T-cell (primary cell): ENCODE measurements around the gene ALKBH3. TPM values are rescaled to one million over a fixed set of nuclear protein-coding genes. Genes with fewer than 3 reads are reported as not detected.

Experiments
- ATAC-seq, 4 experiments: fragments of 200-7000 bp in 3 of 4; fragments of 150-1000 bp in 1 of 4; cut with Tn5 transposase; replicated peaks in 1 of 4; 1 replicate in 3 of 4; 2 replicates in 1 of 4; pipeline ENCODE4 v1.10.0; 2021; ENCODE audit warnings: moderate library complexity in 3 of 4, mild to moderate bottlenecking in 2 of 4, moderate number of reproducible peaks in 1 of 4
- CTCF ChIA-PET, 2 donors: fragments of 300-600 bp; sonication (Branson Sonifier 250); formaldehyde crosslinking; loops; one replicate each; lab custom pipeline; 2022; ENCODE audit warnings: antibody characterized with exemption in 2 of 2; lab: Charles Lee
- POLR2A ChIA-PET, 2 donors: fragments of 300-600 bp; sonication (Branson Sonifier 250); formaldehyde crosslinking; loops; one replicate each; lab custom pipeline; 2022; ENCODE audit warnings: antibody characterized with exemption in 2 of 2; lab: Charles Lee
- DNase-seq, 35 experiments: peaks; one replicate each; pipeline versions ENCODE4 v3.0.0 to v3.0.0-alpha.2; 2013 to 2023
- H3K27ac ChIP-seq: one replicate; pipeline ENCODE4 v1.5.1; 2013; ENCODE audit warnings: low read length
- H3K27me3 ChIP-seq, 2 experiments: replicated peaks in 1 of 2; 1 replicate in 1 of 2; 2 replicates in 1 of 2; pipeline versions ENCODE4 v1.6.1 to v1.7.0; 2013; ENCODE audit warnings: low read length in 1 of 2, mixed read lengths in 1 of 2; ENCODE audit not compliant: control insufficient read depth in 2 of 2, insufficient read depth in 2 of 2; ENCODE audit errors: extremely low read depth in 1 of 2
- H3K36me3 ChIP-seq, 2 donors: 1 replicate in 1 of 2; 2 replicates in 1 of 2; pipeline versions ENCODE4 v1.6.1 to v1.7.0; 2013; ENCODE audit warnings: low read length in 1 of 2; ENCODE audit not compliant: control insufficient read depth in 2 of 2, insufficient read depth in 1 of 2; ENCODE audit errors: extremely low read depth in 1 of 2
- H3K4me1 ChIP-seq, 2 experiments: 1 replicate in 1 of 2; 2 replicates in 1 of 2; pipeline versions ENCODE4 v1.6.1 to v1.7.0; 2013; ENCODE audit warnings: low read length in 2 of 2, mixed read lengths in 1 of 2; ENCODE audit not compliant: insufficient read depth in 2 of 2, control insufficient read depth in 1 of 2; ENCODE audit errors: extremely low read depth in 1 of 2
- H3K4me3 ChIP-seq, 2 donors: 1 replicate in 1 of 2; 2 replicates in 1 of 2; pipeline versions ENCODE4 v1.5.1 to v1.7.0; 2013; ENCODE audit warnings: mild to moderate bottlenecking in 2 of 2, low read length in 1 of 2, moderate library complexity in 1 of 2; ENCODE audit not compliant: control insufficient read depth in 1 of 2; ENCODE audit errors: extremely low read depth in 1 of 2
- H3K9me3 ChIP-seq: 2 replicates; pipeline ENCODE4 v1.7.0; 2013
- H3K27ac Mint-ChIP-seq, 2 donors: one replicate each; pipeline ENCODE4 v1.8.0; 2020 to 2021; ENCODE audit warnings: mild to moderate bottlenecking in 2 of 2, mixed read lengths in 2 of 2
- H3K27me3 Mint-ChIP-seq, 2 donors: one replicate each; pipeline ENCODE4 v1.8.0; 2021 to 2022; ENCODE audit warnings: mixed read lengths in 2 of 2
- H3K36me3 Mint-ChIP-seq: one replicate; pipeline ENCODE4 v1.8.0; 2021; ENCODE audit warnings: mixed read lengths
- H3K4me1 Mint-ChIP-seq, 3 donors: one replicate each; pipeline ENCODE4 v1.8.0; 2020 to 2022; ENCODE audit warnings: mixed read lengths in 3 of 3, mild to moderate bottlenecking in 1 of 3
- H3K4me3 Mint-ChIP-seq, 3 donors: one replicate each; pipeline ENCODE4 v1.8.0; 2020 to 2022; ENCODE audit warnings: mild to moderate bottlenecking in 3 of 3, mixed read lengths in 3 of 3, moderate library complexity in 3 of 3
- H3K9me3 Mint-ChIP-seq, 3 donors: one replicate each; pipeline ENCODE4 v1.8.0; 2020 to 2022; ENCODE audit warnings: mixed read lengths in 3 of 3
- WGBS: methylation state at CpG from one replicate; pipeline ENCODE4 v1.1.5; 2013; ENCODE audit warnings: missing lambda C conversion rate; ENCODE audit not compliant: insufficient coverage; 5-methylcytosine and 5-hydroxymethylcytosine counted together
- total RNA-seq, 35 experiments: library from RNA in 6 of 35; stranded (reverse) in 6 of 35; fragments of 120-200 nt in 1 of 35; gene quantifications; one replicate each; pipeline versions ENCODE4 v1.2.1 to v1.2.4 and lab custom pipeline; 2013 to 2026

The ALKBH3 gene
- total RNA-seq, 5 donors from 2014 or later (not counting 1 experiment from before 2014, with no cell fraction given), result 21.6 to 36.9 (median 34.1) TPM

DNA sequence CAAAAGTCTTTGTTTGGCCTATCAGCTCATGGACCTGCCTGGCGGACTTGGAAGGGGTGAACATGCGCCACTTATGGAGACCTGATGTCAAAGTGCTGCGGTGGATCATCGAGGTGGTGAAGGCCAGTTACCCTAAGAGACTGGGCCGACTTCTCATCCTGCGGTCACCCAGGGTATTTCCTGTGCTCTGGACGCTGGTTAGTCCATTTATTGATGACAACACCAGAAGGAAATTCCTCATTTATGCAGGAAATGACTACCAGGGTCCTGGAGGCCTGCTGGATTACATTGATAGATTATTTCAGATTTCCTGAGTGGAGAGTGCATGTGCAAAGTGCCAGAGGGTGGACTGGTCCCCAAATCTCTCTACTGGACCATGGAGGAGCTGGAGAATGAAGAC is 17.9 kb downstream of the ALKBH3 start:
- no peaks in the 10 kb centered on the region for H3K9me3 ChIP-seq
- DNase-seq (no peak), ATAC-seq (no peak)
- H3K27ac ChIP-seq, result no peak overlapping the region
- no peaks in the 10 kb centered on the region for H3K27me3 Mint-ChIP-seq
- WGBS, result 91% methylated on average over 7 of the region's 7 CpGs
- no peaks in the 10 kb centered on the region for H3K9me3 Mint-ChIP-seq
- CTCF ChIA-PET, result no interaction called here
- no peak overlapping the region for H3K4me3 Mint-ChIP-seq
- no peak overlapping the region for H3K4me3 ChIP-seq
- peaks cover 75% of the 10 kb centered on the region for H3K36me3 Mint-ChIP-seq
- H3K36me3 ChIP-seq, result peaks cover 12 to 80% of the 10 kb centered on the region in 2 donors
- no peaks in the 10 kb centered on the region for H3K4me1 ChIP-seq
- POLR2A ChIA-PET, result no interaction called here
- H3K4me1 Mint-ChIP-seq, result peaks cover 0 to 3% (median 0%) of the 10 kb centered on the region in 3 donors
- no peak overlapping the region for H3K27ac Mint-ChIP-seq
- H3K27me3 ChIP-seq, result no peaks in the 10 kb centered on the region

DNA sequence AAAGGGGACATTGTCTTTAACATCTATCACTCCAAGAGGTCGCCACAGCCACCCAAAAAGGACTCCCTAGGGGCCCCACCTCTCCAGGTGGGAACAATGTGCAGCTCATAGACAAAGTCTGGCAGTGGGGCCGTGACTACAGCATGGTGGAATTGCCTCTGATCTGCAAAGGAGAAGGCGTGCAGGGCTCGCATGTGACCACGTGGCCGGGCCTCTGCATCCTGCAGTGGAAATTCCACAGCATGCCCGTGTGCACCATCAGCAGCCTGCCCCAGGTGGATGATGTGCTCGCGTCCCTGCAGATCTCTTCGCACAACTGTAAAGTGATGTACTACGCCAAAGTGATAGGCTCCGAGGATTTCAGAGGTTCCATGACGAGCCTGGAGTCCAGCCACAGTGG is 18.5 kb downstream of the ALKBH3 start:
- Mint-ChIP-seq H3K27me3 (no peaks in the 10 kb centered on the region), H3K9me3 (no peaks in the 10 kb centered on the region), H3K4me1 (peaks cover 0 to 3% (median 0%) of the 10 kb centered on the region in 3 donors), H3K27ac (no peak overlapping the region), H3K4me3 (no peak overlapping the region), H3K36me3 (peaks cover 77% of the 10 kb centered on the region)
- WGBS, result 83% methylated on average over 12 of the region's 13 CpGs
- Histone ChIP-seq H3K4me3 (no peak overlapping the region), H3K27ac (no peak overlapping the region), H3K9me3 (no peaks in the 10 kb centered on the region), H3K36me3 (peaks cover 12 to 83% of the 10 kb centered on the region in 2 donors), H3K4me1 (no peaks in the 10 kb centered on the region), H3K27me3 (no peaks in the 10 kb centered on the region)
- ATAC-seq (no peak), DNase-seq (no peak)
- ChIA-PET POLR2A (no interaction called here), CTCF (no interaction called here)

DNA sequence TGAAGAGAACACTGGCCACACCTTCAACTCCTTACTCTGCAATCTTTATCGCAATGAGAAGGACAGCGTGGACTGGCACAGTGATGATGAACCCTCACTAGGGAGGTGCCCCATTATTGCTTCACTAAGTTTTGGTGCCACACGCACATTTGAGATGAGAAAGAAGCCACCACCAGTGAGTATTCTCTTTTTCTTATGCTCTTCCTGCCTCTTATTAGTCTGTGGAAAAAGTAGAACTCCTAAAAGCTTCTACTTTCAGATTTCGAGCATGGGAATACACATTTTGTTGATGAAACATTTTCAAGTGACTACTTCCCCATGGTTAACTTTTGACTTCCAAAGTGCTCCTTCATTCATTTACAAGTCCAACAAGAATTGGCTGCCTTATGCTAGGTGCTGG is 20.9 kb downstream of the ALKBH3 start:
- POLR2A ChIA-PET, result no interaction called here
- peaks cover 0 to 12% (median 7%) of the 10 kb centered on the region in 3 donors for H3K4me1 Mint-ChIP-seq
- peaks cover 74% of the 10 kb centered on the region for H3K36me3 Mint-ChIP-seq
- Histone ChIP-seq H3K27me3 (no peaks in the 10 kb centered on the region), H3K4me1 (no peaks in the 10 kb centered on the region), H3K9me3 (no peaks in the 10 kb centered on the region), H3K36me3 (peaks cover 8 to 76% of the 10 kb centered on the region in 2 donors), H3K27ac (no peak overlapping the region), H3K4me3 (no peak overlapping the region)
- 100% methylated on average over 1 of the region's 4 CpGs for WGBS
- H3K4me3 Mint-ChIP-seq, result no peak overlapping the region
- no peaks in the 10 kb centered on the region for H3K9me3 Mint-ChIP-seq
- no peak for DNase-seq
- CTCF ChIA-PET, result no interaction called here
- no peaks in the 10 kb centered on the region for H3K27me3 Mint-ChIP-seq
- no peak for ATAC-seq
- no peak overlapping the region for H3K27ac Mint-ChIP-seq

DNA sequence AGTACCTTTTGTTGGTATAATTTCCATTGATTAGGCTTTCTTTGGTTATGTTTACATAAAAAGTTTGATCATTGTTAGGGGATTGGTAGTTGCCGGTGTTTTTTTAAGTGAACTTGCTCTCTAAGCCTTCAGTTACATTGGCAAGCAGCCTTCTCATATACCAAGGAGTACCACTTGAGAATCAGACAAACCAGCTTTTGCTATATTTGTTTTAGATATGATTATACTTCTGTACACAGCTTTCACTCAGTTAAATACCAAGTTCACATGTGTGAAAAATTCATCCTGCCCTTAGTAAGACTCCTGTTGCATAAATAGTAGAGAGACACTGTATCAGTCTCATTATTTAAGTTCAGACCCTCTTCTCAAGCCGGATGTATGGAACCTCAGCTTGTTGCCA is 22.4 kb downstream of the ALKBH3 start:
- no peaks in the 10 kb centered on the region for H3K9me3 ChIP-seq
- ATAC-seq (no peak), DNase-seq (no peak)
- H3K36me3 ChIP-seq, result peaks cover 6 to 70% of the 10 kb centered on the region in 2 donors
- WGBS, result no CpG with 5 or more reads among the region's 2 CpGs
- no peak overlapping the region for H3K4me3 Mint-ChIP-seq
- no peak overlapping the region for H3K4me3 ChIP-seq
- H3K27ac Mint-ChIP-seq, result no peak overlapping the region
- H3K36me3 Mint-ChIP-seq, result peaks cover 77% of the 10 kb centered on the region
- no peaks in the 10 kb centered on the region for H3K9me3 Mint-ChIP-seq
- H3K27me3 ChIP-seq, result no peaks in the 10 kb centered on the region
- ChIA-PET POLR2A (no interaction called here), CTCF (interaction anchor here in 1 of 2 donors (0.8 kb wide), 1 partner anchor 16 kb away, joined by 3 read pairs; no protein-coding TSS in a partner anchor)
- peaks cover 6 to 15% (median 13%) of the 10 kb centered on the region in 3 donors for H3K4me1 Mint-ChIP-seq
- H3K27ac ChIP-seq, result no peak overlapping the region
- no peaks in the 10 kb centered on the region for H3K27me3 Mint-ChIP-seq
- H3K4me1 ChIP-seq, result no peaks in the 10 kb centered on the region

DNA sequence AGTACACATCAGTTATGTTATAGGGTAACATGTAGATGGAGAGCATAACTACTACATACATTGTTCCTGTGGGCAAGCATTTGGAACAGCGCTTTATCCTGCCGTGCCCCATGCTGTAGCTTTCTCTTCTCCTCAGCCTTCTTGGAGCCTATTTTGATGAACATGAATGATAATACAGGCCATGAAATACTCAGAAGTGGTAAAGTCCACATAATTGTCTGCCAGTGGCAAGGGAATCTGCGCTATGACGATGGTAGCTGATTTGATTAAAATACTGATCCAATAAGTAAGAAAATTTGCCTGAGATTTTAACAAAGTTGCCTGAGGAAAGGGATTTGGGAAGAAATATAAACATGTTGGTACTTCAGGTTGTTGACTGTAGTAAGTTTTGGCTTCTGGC is 23.3 kb downstream of the ALKBH3 start:
- no peaks in the 10 kb centered on the region for H3K4me1 ChIP-seq
- Mint-ChIP-seq H3K4me3 (no peak overlapping the region), H3K9me3 (no peaks in the 10 kb centered on the region), H3K4me1 (peaks cover 7 to 21% (median 16%) of the 10 kb centered on the region in 3 donors), H3K27me3 (no peaks in the 10 kb centered on the region), H3K27ac (no peak overlapping the region), H3K36me3 (peaks cover 78% of the 10 kb centered on the region)
- ChIA-PET CTCF (interaction anchor here in 1 of 2 donors (0.8 kb wide), 1 partner anchor 15 kb away, joined by 3 read pairs; no protein-coding TSS in a partner anchor), POLR2A (no interaction called here)
- H3K36me3 ChIP-seq, result peaks cover 4 to 70% of the 10 kb centered on the region in 2 donors
- DNase-seq (no peak), ATAC-seq (no peak)
- 100% methylated on average over 2 of the region's 4 CpGs for whole genome bisulfite sequencing
- no peak overlapping the region for H3K4me3 ChIP-seq
- no peaks in the 10 kb centered on the region for H3K27me3 ChIP-seq
- no peak overlapping the region for H3K27ac ChIP-seq
- no peaks in the 10 kb centered on the region for H3K9me3 ChIP-seq

DNA sequence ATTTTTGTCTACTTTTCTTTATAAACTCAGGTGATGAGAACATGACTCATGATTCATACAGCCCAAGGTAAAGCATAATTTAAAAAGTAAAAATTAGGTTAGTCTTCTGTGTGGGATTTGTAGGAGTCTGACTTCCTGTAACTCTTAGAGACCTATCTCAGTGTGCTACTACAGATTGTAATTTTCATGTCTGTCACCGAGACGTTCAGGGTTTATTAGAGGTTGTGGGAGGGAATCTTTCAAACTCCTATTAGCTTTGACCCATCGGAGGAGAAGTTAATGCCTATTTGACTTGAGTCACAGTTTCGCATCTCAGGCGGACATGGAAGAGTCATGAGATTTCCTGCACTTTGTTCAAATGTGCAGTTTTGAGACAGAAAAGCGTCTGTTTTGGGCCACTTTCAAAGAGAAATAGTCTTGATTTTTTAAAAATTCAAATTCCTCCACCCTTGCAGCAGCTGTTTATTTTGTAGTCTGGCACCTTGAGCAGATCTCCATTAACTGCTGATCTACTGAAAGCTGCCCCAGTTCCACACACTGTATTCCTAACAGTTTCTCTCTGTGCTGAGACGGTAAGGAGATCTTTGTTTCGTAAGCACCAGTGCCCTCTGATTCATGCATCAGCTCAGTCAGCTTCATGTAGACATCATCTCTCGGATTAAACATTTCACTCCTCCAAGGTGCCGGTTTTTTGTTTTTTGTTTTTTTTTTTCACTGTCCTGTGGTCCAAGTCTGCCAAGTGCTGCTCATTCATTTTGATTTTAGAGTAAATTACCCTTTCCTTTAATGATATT is 24.3 kb downstream of the ALKBH3 start:
- POLR2A ChIA-PET, result interaction anchor here in 1 of 2 donors (0.7 kb wide), 1 partner anchor 221 kb away, joined by 3 read pairs; no protein-coding TSS in a partner anchor
- no peak overlapping the region for H3K27ac Mint-ChIP-seq
- H3K36me3 Mint-ChIP-seq, result peaks cover 81% of the 10 kb centered on the region

More for the DNA sequence above, 24.3 kb downstream of the ALKBH3 start:
- H3K4me1 ChIP-seq, result no peaks in the 10 kb centered on the region
- H3K9me3 ChIP-seq, result no peaks in the 10 kb centered on the region
- H3K4me3 ChIP-seq, result no peak overlapping the region
- Mint-ChIP-seq H3K27me3 (no peaks in the 10 kb centered on the region), H3K4me3 (no peak overlapping the region), H3K9me3 (no peaks in the 10 kb centered on the region), H3K4me1 (peaks cover 7 to 23% (median 16%) of the 10 kb centered on the region in 3 donors)
- CTCF ChIA-PET, result no interaction called here
- no peak for DNase-seq
- no peak overlapping the region for H3K27ac ChIP-seq
- H3K36me3 ChIP-seq, result peaks cover 4 to 72% of the 10 kb centered on the region in 2 donors
- WGBS, result 93% methylated on average over 2 of the region's 10 CpGs
- no peaks in the 10 kb centered on the region for H3K27me3 ChIP-seq
- no peak for ATAC-seq
